HEK293 (cell line): Measurements from ENCODE around the gene XPO5.

Experiments
- BCL11A ChIP-seq: fragments of 450-650 bp; formaldehyde crosslinking; IDR thresholded peaks from 2 replicates; pipeline ENCODE4 v1.5.1; 2016; ENCODE audit warnings: low read depth, missing biosample characterization, missing genetic modification characterization
- BCL11B ChIP-seq: fragments of 450-650 bp; formaldehyde crosslinking; IDR thresholded peaks from 2 replicates; pipeline ENCODE4 v1.5.1; 2016; ENCODE audit warnings: low read depth, missing biosample characterization, missing genetic modification characterization
- GLIS1 ChIP-seq: fragments of 450-650 bp; formaldehyde crosslinking; IDR thresholded peaks from 2 replicates; pipeline ENCODE4 v1.5.1; 2016; ENCODE audit warnings: missing biosample characterization, missing genetic modification characterization
- KLF7 ChIP-seq: fragments of 450-650 bp; formaldehyde crosslinking; IDR thresholded peaks from 2 replicates; pipeline ENCODE4 v1.5.1; 2016; ENCODE audit warnings: missing biosample characterization, missing genetic modification characterization, borderline replicate concordance
- SCRT1 ChIP-seq: fragments of 450-650 bp; formaldehyde crosslinking; IDR thresholded peaks from 2 replicates; pipeline ENCODE4 v1.5.1; 2016; ENCODE audit warnings: missing biosample characterization, missing genetic modification characterization, borderline replicate concordance
- SP3 ChIP-seq: fragments of 450-650 bp; formaldehyde crosslinking; IDR thresholded peaks from 2 replicates; pipeline ENCODE4 v1.5.1; 2016; ENCODE audit warnings: missing biosample characterization, missing genetic modification characterization
- WT1 ChIP-seq: fragments of 450-650 bp; formaldehyde crosslinking; IDR thresholded peaks from 2 replicates; pipeline ENCODE4 v1.5.1; 2016; ENCODE audit warnings: missing biosample characterization, missing genetic modification characterization
- ZBTB1 ChIP-seq: fragments of 450-650 bp; formaldehyde crosslinking; IDR thresholded peaks from 2 replicates; pipeline ENCODE4 v1.5.1; 2016; ENCODE audit warnings: missing biosample characterization, missing genetic modification characterization
- ZBTB10 ChIP-seq: fragments of 450-650 bp; formaldehyde crosslinking; IDR thresholded peaks from 2 replicates; pipeline ENCODE4 v1.5.1; 2016; ENCODE audit warnings: missing biosample characterization, missing genetic modification characterization
- ZBTB21 ChIP-seq: fragments of 450-650 bp; formaldehyde crosslinking; IDR thresholded peaks from 2 replicates; pipeline ENCODE4 v1.5.1; 2017; ENCODE audit warnings: missing biosample characterization, missing genetic modification characterization
- ZEB2 ChIP-seq: fragments of 450-650 bp; formaldehyde crosslinking; IDR thresholded peaks from 2 replicates; pipeline ENCODE4 v1.5.1; 2016; ENCODE audit warnings: missing biosample characterization, missing genetic modification characterization
- ZNF10 ChIP-seq: fragments of 450-650 bp; formaldehyde crosslinking; IDR thresholded peaks from 2 replicates; pipeline ENCODE4 v1.5.1; 2017; ENCODE audit warnings: missing biosample characterization, missing genetic modification characterization
- ZNF16 ChIP-seq: fragments of 450-650 bp; formaldehyde crosslinking; IDR thresholded peaks from 2 replicates; pipeline ENCODE4 v1.5.1; 2016; ENCODE audit warnings: low read depth, missing biosample characterization, missing genetic modification characterization
- ZNF184 ChIP-seq: fragments of 450-650 bp; IDR thresholded peaks from 2 replicates; pipeline ENCODE4 v1.5.1; 2018; ENCODE audit warnings: missing biosample characterization, mild to moderate bottlenecking, missing genetic modification characterization
- ZNF223 ChIP-seq: fragments of 450-650 bp; formaldehyde crosslinking; IDR thresholded peaks from 2 replicates; pipeline ENCODE4 v1.5.1; 2016; ENCODE audit warnings: missing biosample characterization, missing genetic modification characterization
- ZNF248 ChIP-seq: fragments of 450-650 bp; formaldehyde crosslinking; IDR thresholded peaks from 2 replicates; pipeline ENCODE4 v1.5.1; 2017; ENCODE audit warnings: missing biosample characterization, missing genetic modification characterization
- ZNF366 ChIP-seq: fragments of 450-650 bp; formaldehyde crosslinking; conservative IDR thresholded peaks from 2 replicates; pipeline ENCODE4 v1.5.1; 2016; ENCODE audit warnings: missing biosample characterization, missing genetic modification characterization
- ZNF416 ChIP-seq: fragments of 450-650 bp; formaldehyde crosslinking; IDR thresholded peaks from 2 replicates; pipeline ENCODE4 v1.5.1; 2016; ENCODE audit warnings: missing biosample characterization, missing genetic modification characterization
- ZNF558 ChIP-seq: fragments of 450-650 bp; formaldehyde crosslinking; IDR thresholded peaks from 2 replicates; pipeline ENCODE4 v1.5.1; 2016; ENCODE audit warnings: missing biosample characterization, missing genetic modification characterization
- ZNF560 ChIP-seq: fragments of 450-650 bp; formaldehyde crosslinking; IDR thresholded peaks from 2 replicates; pipeline ENCODE4 v1.5.1; 2017; ENCODE audit warnings: missing biosample characterization, missing genetic modification characterization, borderline replicate concordance
- ZNF571 ChIP-seq: fragments of 450-650 bp; formaldehyde crosslinking; IDR thresholded peaks from 2 replicates; pipeline ENCODE4 v1.5.0; 2017; ENCODE audit warnings: missing biosample characterization, missing genetic modification characterization
- ZNF629 ChIP-seq: fragments of 450-650 bp; formaldehyde crosslinking; IDR thresholded peaks from 2 replicates; pipeline ENCODE4 v1.5.1; 2017; ENCODE audit warnings: missing biosample characterization, missing genetic modification characterization
- ZNF785 ChIP-seq: fragments of 450-650 bp; formaldehyde crosslinking; IDR thresholded peaks from 2 replicates; pipeline ENCODE4 v1.5.1; 2016; ENCODE audit warnings: missing biosample characterization, missing genetic modification characterization
- ZNF791 ChIP-seq: fragments of 450-650 bp; formaldehyde crosslinking; IDR thresholded peaks from 2 replicates; pipeline ENCODE4 v1.5.1; 2016; ENCODE audit warnings: missing biosample characterization, missing genetic modification characterization
- ZXDB ChIP-seq: fragments of 450-650 bp; formaldehyde crosslinking; IDR thresholded peaks from 2 replicates; pipeline ENCODE4 v1.5.1; 2016; ENCODE audit warnings: missing biosample characterization, missing genetic modification characterization
- TF ChIP-seq, protein P1 (sequence below): fragments of 450-650 bp; formaldehyde crosslinking; conservative IDR thresholded peaks from 2 replicates; pipeline ENCODE4 v1.5.1; 2016; ENCODE audit warnings: low read depth, missing biosample characterization, missing genetic modification characterization
- TF ChIP-seq, protein P2 (sequence below): fragments of 450-650 bp; formaldehyde crosslinking; IDR thresholded peaks from 2 replicates; pipeline ENCODE4 v1.5.1; 2016; ENCODE audit warnings: missing biosample characterization, missing genetic modification characterization
- TF ChIP-seq, protein P3 (sequence below): fragments of 450-650 bp; formaldehyde crosslinking; IDR thresholded peaks from 2 replicates; pipeline ENCODE4 v1.5.1; 2017; ENCODE audit warnings: missing biosample characterization, missing genetic modification characterization
- TF ChIP-seq, protein P4 (sequence below): fragments of 450-650 bp; formaldehyde crosslinking; IDR thresholded peaks from 2 replicates; pipeline ENCODE4 v1.5.1; 2016; ENCODE audit warnings: missing biosample characterization, missing genetic modification characterization

The XPO5 gene

DNA sequence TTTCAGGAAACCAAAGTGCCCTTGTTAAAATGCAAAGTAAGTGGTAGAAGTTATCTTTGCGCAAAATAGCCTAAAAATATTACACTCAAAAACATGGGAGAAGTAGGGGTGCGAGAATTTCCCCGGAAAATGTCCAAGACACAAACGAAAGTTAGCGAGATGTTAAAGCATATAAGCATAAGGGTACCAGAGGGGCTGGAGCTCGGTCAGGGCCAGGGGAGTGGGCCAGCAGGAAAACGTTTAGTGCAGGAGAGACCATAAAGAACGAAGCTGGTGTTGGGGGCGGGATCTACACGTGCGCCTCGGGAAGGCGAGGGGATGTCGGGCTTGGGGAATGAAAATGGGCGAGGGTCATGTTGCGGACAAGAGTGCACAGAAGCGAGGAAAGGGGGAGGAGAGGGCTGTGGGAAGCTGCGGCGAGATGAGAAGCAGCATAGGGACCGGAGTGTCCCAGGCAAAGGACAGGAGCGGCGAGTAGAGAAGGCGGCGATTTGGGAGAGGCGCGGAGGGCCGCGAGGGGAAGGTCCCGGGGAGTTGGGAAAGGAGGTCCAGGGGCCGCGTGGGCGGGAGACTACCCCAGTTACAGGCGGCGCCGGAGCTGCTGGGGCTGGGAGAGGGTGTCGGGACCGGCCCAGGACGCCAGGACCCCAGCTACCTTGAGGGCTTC lies 600 bp downstream of the XPO5 start (continued):
- TF ChIP-seq, protein P1, sequence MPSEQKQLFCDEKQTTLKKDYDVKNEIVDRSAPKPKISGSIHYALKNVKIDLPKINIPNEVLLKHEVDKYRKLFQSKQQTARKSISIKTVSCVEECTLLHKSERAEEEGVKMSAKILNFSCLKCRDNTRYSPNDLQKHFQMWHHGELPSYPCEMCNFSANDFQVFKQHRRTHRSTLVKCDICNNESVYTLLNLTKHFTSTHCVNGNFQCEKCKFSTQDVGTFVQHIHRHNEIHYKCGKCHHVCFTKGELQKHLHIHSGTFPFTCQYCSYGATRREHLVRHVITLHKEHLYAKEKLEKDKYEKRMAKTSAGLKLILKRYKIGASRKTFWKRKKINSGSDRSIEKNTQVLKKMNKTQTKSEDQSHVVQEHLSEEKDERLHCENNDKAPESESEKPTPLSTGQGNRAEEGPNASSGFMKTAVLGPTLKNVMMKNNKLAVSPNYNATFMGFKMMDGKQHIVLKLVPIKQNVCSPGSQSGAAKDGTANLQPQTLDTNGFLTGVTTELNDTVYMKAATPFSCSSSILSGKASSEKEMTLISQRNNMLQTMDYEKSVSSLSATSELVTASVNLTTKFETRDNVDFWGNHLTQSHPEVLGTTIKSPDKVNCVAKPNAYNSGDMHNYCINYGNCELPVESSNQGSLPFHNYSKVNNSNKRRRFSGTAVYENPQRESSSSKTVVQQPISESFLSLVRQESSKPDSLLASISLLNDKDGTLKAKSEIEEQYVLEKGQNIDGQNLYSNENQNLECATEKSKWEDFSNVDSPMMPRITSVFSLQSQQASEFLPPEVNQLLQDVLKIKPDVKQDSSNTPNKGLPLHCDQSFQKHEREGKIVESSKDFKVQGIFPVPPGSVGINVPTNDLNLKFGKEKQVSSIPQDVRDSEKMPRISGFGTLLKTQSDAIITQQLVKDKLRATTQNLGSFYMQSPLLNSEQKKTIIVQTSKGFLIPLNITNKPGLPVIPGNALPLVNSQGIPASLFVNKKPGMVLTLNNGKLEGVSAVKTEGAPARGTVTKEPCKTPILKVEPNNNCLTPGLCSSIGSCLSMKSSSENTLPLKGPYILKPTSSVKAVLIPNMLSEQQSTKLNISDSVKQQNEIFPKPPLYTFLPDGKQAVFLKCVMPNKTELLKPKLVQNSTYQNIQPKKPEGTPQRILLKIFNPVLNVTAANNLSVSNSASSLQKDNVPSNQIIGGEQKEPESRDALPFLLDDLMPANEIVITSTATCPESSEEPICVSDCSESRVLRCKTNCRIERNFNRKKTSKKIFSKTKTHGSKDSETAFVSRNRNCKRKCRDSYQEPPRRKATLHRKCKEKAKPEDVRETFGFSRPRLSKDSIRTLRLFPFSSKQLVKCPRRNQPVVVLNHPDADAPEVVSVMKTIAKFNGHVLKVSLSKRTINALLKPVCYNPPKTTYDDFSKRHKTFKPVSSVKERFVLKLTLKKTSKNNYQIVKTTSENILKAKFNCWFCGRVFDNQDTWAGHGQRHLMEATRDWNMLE (tag by site-specific recombination): no peak
- TF ChIP-seq ZNF785: no peak
- 0 out of 2 replicates have a peak, but pooled peaks have one; percentile 17 for TF ChIP-seq ZBTB21 (tag by site-specific recombination)
- TF ChIP-seq ZBTB1 (tag by site-specific recombination): no peak
- TF ChIP-seq, protein P2, sequence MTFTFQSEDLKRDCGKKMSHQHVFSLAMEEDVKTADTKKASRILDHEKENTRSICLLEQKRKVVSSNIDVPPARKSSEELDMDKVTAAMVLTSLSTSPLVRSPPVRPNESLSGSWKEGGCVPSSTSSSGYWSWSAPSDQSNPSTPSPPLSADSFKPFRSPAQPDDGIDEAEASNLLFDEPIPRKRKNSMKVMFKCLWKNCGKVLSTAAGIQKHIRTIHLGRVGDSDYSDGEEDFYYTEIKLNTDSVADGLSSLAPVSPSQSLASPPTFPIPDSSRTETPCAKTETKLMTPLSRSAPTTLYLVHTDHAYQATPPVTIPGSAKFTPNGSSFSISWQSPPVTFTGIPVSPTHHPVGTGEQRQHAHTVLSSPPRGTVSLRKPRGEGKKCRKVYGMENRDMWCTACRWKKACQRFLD (tag by site-specific recombination): no peak
- no peak for TF ChIP-seq ZNF10
- no peak for TF ChIP-seq ZNF560 (tag by site-specific recombination)
- TF ChIP-seq ZEB2: peak; percentile 76
- TF ChIP-seq KLF7 (tag by site-specific recombination): no peak
- TF ChIP-seq, protein P3, sequence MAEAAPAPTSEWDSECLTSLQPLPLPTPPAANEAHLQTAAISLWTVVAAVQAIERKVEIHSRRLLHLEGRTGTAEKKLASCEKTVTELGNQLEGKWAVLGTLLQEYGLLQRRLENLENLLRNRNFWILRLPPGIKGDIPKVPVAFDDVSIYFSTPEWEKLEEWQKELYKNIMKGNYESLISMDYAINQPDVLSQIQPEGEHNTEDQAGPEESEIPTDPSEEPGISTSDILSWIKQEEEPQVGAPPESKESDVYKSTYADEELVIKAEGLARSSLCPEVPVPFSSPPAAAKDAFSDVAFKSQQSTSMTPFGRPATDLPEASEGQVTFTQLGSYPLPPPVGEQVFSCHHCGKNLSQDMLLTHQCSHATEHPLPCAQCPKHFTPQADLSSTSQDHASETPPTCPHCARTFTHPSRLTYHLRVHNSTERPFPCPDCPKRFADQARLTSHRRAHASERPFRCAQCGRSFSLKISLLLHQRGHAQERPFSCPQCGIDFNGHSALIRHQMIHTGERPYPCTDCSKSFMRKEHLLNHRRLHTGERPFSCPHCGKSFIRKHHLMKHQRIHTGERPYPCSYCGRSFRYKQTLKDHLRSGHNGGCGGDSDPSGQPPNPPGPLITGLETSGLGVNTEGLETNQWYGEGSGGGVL (tag by site-specific recombination): no peak; the same call in none of the 2 replicates
- TF ChIP-seq BCL11B (tag by site-specific recombination): no peak
- TF ChIP-seq ZNF558: no peak
- no peak for TF ChIP-seq ZNF791 (tag by site-specific recombination)
- TF ChIP-seq, protein P4, sequence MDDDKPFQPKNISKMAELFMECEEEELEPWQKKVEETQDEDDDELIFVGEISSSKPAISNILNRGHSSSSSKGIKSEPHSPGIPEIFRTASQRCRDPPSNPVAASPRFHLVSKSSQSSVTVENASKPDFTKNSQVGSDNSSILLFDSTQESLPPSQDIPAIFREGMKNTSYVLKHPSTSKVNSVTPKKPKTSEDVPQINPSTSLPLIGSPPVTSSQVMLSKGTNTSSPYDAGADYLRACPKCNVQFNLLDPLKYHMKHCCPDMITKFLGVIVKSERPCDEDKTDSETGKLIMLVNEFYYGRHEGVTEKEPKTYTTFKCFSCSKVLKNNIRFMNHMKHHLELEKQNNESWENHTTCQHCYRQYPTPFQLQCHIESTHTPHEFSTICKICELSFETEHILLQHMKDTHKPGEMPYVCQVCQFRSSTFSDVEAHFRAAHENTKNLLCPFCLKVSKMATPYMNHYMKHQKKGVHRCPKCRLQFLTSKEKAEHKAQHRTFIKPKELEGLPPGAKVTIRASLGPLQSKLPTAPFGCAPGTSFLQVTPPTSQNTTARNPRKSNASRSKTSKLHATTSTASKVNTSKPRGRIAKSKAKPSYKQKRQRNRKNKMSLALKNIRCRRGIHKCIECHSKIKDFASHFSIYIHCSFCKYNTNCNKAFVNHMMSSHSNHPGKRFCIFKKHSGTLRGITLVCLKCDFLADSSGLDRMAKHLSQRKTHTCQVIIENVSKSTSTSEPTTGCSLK (tag by site-specific recombination): no peak
- no peak for TF ChIP-seq ZNF248 (tag by site-specific recombination)
- TF ChIP-seq SP3 (tag by site-specific recombination): no peak; the same call in none of the 2 replicates
- peak; percentile 54 for TF ChIP-seq WT1 (tag by site-specific recombination)
- peak; percentile 83; the same call in 1 of the 2 replicates for TF ChIP-seq ZNF223 (tag by site-specific recombination)
- TF ChIP-seq ZNF366 (tag by site-specific recombination): peak; percentile 69
- no peak for TF ChIP-seq ZNF16 (tag by site-specific recombination)
- peak; percentile 71 for TF ChIP-seq ZXDB
- TF ChIP-seq ZBTB10 (tag by site-specific recombination): peak; percentile 82
- no peak for TF ChIP-seq ZNF571 (tag by site-specific recombination)
- no peak for TF ChIP-seq ZNF184 (tag by site-specific recombination)
- no peak for TF ChIP-seq ZNF416
- no peak for TF ChIP-seq GLIS1
- TF ChIP-seq BCL11A (tag by site-specific recombination): no peak
- TF ChIP-seq SCRT1 (tag by site-specific recombination): no peak
- no peak for TF ChIP-seq ZNF629
